Measurements from ENCODE around the gene SPEG.

DNA sequence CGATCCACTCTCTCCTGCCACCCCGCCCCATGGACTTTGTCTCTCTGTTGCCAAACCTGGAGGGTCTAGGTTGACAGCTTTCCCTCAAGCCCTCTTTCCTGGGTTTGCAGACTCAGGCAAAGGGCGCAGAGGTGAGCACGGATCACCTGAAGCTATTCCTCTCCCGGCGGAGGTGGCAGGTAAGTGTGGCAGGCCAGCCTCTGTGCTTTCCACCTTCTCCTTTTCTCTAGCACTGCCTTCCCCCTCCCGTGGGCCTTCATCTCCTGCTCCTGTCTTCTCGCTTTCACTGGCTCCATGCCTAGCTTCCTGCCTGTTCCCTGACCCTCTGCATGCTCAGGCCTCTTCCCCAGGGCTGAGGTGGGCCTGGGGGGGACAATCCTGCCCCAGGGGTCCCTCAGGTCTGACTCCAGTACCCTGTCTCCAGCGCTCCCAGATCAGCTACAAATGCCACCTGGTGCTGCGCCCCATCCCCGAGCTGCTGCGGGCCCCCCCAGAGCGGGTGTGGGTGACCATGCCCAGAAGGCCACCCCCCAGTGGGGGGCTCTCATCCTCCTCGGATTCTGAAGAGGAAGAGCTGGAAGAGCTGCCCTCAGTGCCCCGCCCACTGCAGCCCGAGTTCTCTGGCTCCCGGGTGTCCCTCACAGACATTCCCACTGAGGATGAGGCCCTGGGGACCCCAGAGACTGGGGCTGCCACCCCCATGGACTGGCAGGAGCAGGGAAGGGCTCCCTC is 48.2 kb downstream of the SPEG start:
- no peak for TF ChIP-seq POLR2A (IDR thresholded peaks at IDR 0.05)
- TF ChIP-seq, protein P1, sequence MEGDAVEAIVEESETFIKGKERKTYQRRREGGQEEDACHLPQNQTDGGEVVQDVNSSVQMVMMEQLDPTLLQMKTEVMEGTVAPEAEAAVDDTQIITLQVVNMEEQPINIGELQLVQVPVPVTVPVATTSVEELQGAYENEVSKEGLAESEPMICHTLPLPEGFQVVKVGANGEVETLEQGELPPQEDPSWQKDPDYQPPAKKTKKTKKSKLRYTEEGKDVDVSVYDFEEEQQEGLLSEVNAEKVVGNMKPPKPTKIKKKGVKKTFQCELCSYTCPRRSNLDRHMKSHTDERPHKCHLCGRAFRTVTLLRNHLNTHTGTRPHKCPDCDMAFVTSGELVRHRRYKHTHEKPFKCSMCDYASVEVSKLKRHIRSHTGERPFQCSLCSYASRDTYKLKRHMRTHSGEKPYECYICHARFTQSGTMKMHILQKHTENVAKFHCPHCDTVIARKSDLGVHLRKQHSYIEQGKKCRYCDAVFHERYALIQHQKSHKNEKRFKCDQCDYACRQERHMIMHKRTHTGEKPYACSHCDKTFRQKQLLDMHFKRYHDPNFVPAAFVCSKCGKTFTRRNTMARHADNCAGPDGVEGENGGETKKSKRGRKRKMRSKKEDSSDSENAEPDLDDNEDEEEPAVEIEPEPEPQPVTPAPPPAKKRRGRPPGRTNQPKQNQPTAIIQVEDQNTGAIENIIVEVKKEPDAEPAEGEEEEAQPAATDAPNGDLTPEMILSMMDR (IDR thresholded peaks at IDR 0.05), result no peak

All from tibial nerve (tissue), 3 donors.